Activated CD8-positive, alpha-beta T cell treated with anti-CD3 and anti-CD28 coated beads for 36 hours (primary cell): ENCODE results near the gene ACAP1. TPM values are rescaled to one million over a fixed set of nuclear protein-coding genes. Genes with fewer than 3 reads are reported as not detected.

Experiments used
- ATAC-seq: fragments of 200-7000 bp; cut with Tn5 transposase; one replicate; pipeline ENCODE4 v1.10.0; 2021; ENCODE audit warnings: mild to moderate bottlenecking, moderate library complexity
- CTCF ChIA-PET: fragments of 350-600 bp; sonication (Branson Sonifier 250); formaldehyde crosslinking; loops from one replicate; lab custom pipeline; 2021; ENCODE audit warnings: antibody characterized with exemption; lab: Charles Lee
- POLR2A ChIA-PET: fragments of 350-600 bp; sonication (Branson Sonifier 250); formaldehyde crosslinking; loops from one replicate; lab custom pipeline; 2021; ENCODE audit warnings: antibody characterized with exemption; lab: Charles Lee
- DNase-seq: peaks from one replicate; pipeline ENCODE4 v3.0.0-alpha.2; 2020
- H3K27ac Mint-ChIP-seq: one replicate; pipeline ENCODE4 v1.8.0; 2021; ENCODE audit warnings: mild to moderate bottlenecking, mixed read lengths
- H3K27me3 Mint-ChIP-seq: one replicate; pipeline ENCODE4 v1.8.0; 2021; ENCODE audit warnings: mixed read lengths
- H3K36me3 Mint-ChIP-seq: one replicate; pipeline ENCODE4 v1.8.0; 2021; ENCODE audit warnings: low read depth, mixed read lengths
- H3K4me1 Mint-ChIP-seq: one replicate; pipeline ENCODE4 v1.8.0; 2021; ENCODE audit warnings: low read depth, mixed read lengths
- H3K4me3 Mint-ChIP-seq: one replicate; pipeline ENCODE4 v1.8.0; 2021; ENCODE audit warnings: mild to moderate bottlenecking, moderate library complexity, mixed read lengths
- H3K9me3 Mint-ChIP-seq: one replicate; pipeline ENCODE4 v1.8.0; 2021; ENCODE audit warnings: mixed read lengths
- CTCF ChIP-seq: fragments of 200-600 bp; IDR thresholded peaks from one replicate; pipeline ENCODE4 v1.8.0; 2022; ENCODE audit warnings: antibody characterized with exemption, mild to moderate bottlenecking
- intact Hi-C: fragments of 100-400 bp; cut with micrococcal nuclease; formaldehyde crosslinking; loops from one replicate; pipeline ENCODE4 v1.10.0; 2022
- total RNA-seq, 2 experiments: library from RNA; stranded (reverse); gene quantifications; one replicate each; pipeline ENCODE4 v1.2.3, GENCODE V29; 2021

The ACAP1 gene
- total RNA-seq, 2 experiments from 2014 or later: 309 to 342 TPM

GRCh38 chr17:7321466-7321865 is 14.9 kb upstream of the ACAP1 start:
- no peak overlapping the region for H3K4me3 Mint-ChIP-seq

GRCh38 chr17:7322520-7323194 is 13.7 kb upstream of the ACAP1 start:
- TF ChIP-seq CTCF: no peak
- POLR2A ChIA-PET: interaction anchor here (1.0 to 10.5 kb wide), 2 partner anchors 11 to 16 kb away, joined by 3 to 150 read pairs; partner anchors contain the start of gene GPS2
- Mint-ChIP-seq H3K27ac (no peak overlapping the region), H3K9me3 (no peaks in the 10 kb centered on the region), H3K4me1 (peaks cover 19% of the 10 kb centered on the region), H3K36me3 (peaks cover 25% of the 10 kb centered on the region), H3K4me3 (no peak overlapping the region), H3K27me3 (no peaks in the 10 kb centered on the region)
- DNase-seq (no peak), ATAC-seq (no peak)
- intact Hi-C loops: no loop called here
- CTCF ChIA-PET: interaction anchor here (0.5 to 6.5 kb wide), 8 partner anchors 12 to 262 kb away, joined by 3 to 60 read pairs (median 6); partner anchors contain the start of gene ACAP1

More at GRCh38 chr17:7321466-7321865, 14.9 kb upstream of the ACAP1 start:
- TF ChIP-seq CTCF: no peak
- DNase-seq (no peak), ATAC-seq (no peak)
- intact Hi-C loops: no loop called here
- H3K27ac Mint-ChIP-seq: no peak overlapping the region
- peaks cover 29% of the 10 kb centered on the region for H3K36me3 Mint-ChIP-seq
- no peaks in the 10 kb centered on the region for H3K9me3 Mint-ChIP-seq
- H3K27me3 Mint-ChIP-seq: no peaks in the 10 kb centered on the region
- H3K4me1 Mint-ChIP-seq: peaks cover 9% of the 10 kb centered on the region
- ChIA-PET POLR2A (interaction anchor here (10.5 kb wide), 1 partner anchor 9 kb away, joined by 150 read pairs; the partner anchor contains the start of gene GPS2), CTCF (interaction anchor here (1.6 to 6.5 kb wide), 4 partner anchors 15 to 239 kb away, joined by 5 to 60 read pairs (median 7); partner anchors contain the start of gene ACAP1)

GRCh38 chr17:7323731-7324437 is 12.4 kb upstream of the ACAP1 start:
- intact Hi-C loops: no loop called here
- H3K4me1 Mint-ChIP-seq: peaks cover 29% of the 10 kb centered on the region
- TF ChIP-seq CTCF: peak; percentile 86
- CTCF ChIA-PET: interaction anchor here (0.7 to 6.5 kb wide), 6 partner anchors 13 to 32 kb away, joined by 3 to 60 read pairs (median 10); partner anchors contain the start of genes ACAP1 and TMEM95
- no peaks in the 10 kb centered on the region for H3K9me3 Mint-ChIP-seq
- no peaks in the 10 kb centered on the region for H3K27me3 Mint-ChIP-seq
- POLR2A ChIA-PET: interaction anchor here (2.9 to 10.5 kb wide), 2 partner anchors 12 to 19 kb away, joined by 10 to 150 read pairs; partner anchors contain the start of gene GPS2
- H3K36me3 Mint-ChIP-seq: peaks cover 26% of the 10 kb centered on the region
- peak; percentile 78 for DNase-seq
- H3K27ac Mint-ChIP-seq: no peak overlapping the region
- no peak overlapping the region for H3K4me3 Mint-ChIP-seq
- peak; percentile 62 for ATAC-seq

- H3K4me3 Mint-ChIP-seq: no peak overlapping the region
- intact Hi-C loops: no loop called here
- no peak for ATAC-seq
- H3K27me3 Mint-ChIP-seq: no peaks in the 10 kb centered on the region
- no peak overlapping the region for H3K27ac Mint-ChIP-seq
- peaks cover 29% of the 10 kb centered on the region for H3K4me1 Mint-ChIP-seq
- peaks cover 26% of the 10 kb centered on the region for H3K36me3 Mint-ChIP-seq
- ChIA-PET CTCF (interaction anchor here (0.6 to 6.5 kb wide), 13 partner anchors 9 to 291 kb away, joined by 3 to 60 read pairs (median 4); partner anchors contain the start of genes ACAP1, FXR2, GPS2 and TMEM95), POLR2A (interaction anchor here (1.0 to 10.5 kb wide), 3 partner anchors 11 to 18 kb away, joined by 5 to 150 read pairs (median 10); partner anchors contain the start of gene GPS2)
- TF ChIP-seq CTCF: peak; percentile 27
- H3K9me3 Mint-ChIP-seq: no peaks in the 10 kb centered on the region
- no peak for DNase-seq
These were observed 11.9 kb upstream of the ACAP1 start for GRCh38 chr17:7324438-7324779.
